Measurements from ENCODE around the gene FBXO9.

- no peak for TF ChIP-seq CTCF (IDR thresholded peaks at IDR 0.05)
- TF ChIP-seq ZFX (IDR thresholded peaks at IDR 0.05; ENCODE audit: borderline replicate concordance) = no peak
These were observed 48.5 kb downstream of the FBXO9 start for GRCh38 chr6:53113742-53114141.

All from 22Rv1 (cell line).